HepG2 (cell line): ENCODE data around the gene COL4A2. TPM values are rescaled to one million over a fixed set of nuclear protein-coding genes. Genes with fewer than 3 reads are reported as not detected.

Experiments
- ATAC-seq: fragments of 200-7000 bp; cut with Tn5 transposase; 3 replicates; pipeline ENCODE4 v1.9.1; 2020; ENCODE audit warnings: mild to moderate bottlenecking, moderate library complexity
- BruUV-seq: library from RNA; stranded (reverse); fragments of 400-500 nt; replicated peaks from 2 replicates; lab custom pipeline; 2021; lab: Mats Ljungman, UMichigan
- CTCF ChIA-PET: fragments of 300-600 bp; formaldehyde crosslinking; extraction: SDS; loops from one replicate; lab custom pipeline; 2021; ENCODE audit warnings: low total read pairs, inconsistent platforms, low intra/inter-chr PET ratio; lab: Yijun Ruan, JAX
- POLR2A ChIA-PET: fragments of 350-600 bp; sonication (Branson Sonifier 250); formaldehyde crosslinking; loops from one replicate; lab custom pipeline; 2020; ENCODE audit warnings: antibody characterized with exemption, inconsistent platforms; lab: Yijun Ruan, JAX
- DNase-seq: peaks from one replicate; pipeline ENCODE4 v3.0.0-alpha.2; 2015; ENCODE audit warnings: low spot score
- FAIRE-seq: peaks from 3 replicates; lab custom pipeline; 2011; peaks lifted over from hg19 to GRCh38; lab: Jason Lieb, UNC
- H2AFZ ChIP-seq: one replicate; pipeline ENCODE4 v1.6.1; 2011; ENCODE audit warnings: low read length, inconsistent platforms
- H3K27ac ChIP-seq: fragments of 300-600 bp; 3 replicates; pipeline ENCODE4 v1.8.0; 2011; ENCODE audit warnings: mixed run types, mild to moderate bottlenecking, mixed read lengths, low read length, inconsistent platforms; ENCODE audit not compliant: insufficient read depth; ENCODE audit errors: extremely low read length
- H3K27me3 ChIP-seq, 2 experiments: fragments of 200-600 bp in 1 of 2; 2 replicates in 1 of 2; 3 replicates in 1 of 2; pipeline versions ENCODE4 v1.6.0 to v1.8.0; 2011; ENCODE audit warnings: low read length in 2 of 2, mild to moderate bottlenecking in 2 of 2, moderate library complexity in 2 of 2, inconsistent platforms in 1 of 2; ENCODE audit not compliant: insufficient read depth in 2 of 2, control insufficient read depth in 1 of 2
- H3K36me3 ChIP-seq, 2 experiments: fragments of 200-600 bp in 1 of 2; replicated peaks in 1 of 2; 2 replicates in 1 of 2; 3 replicates in 1 of 2; pipeline versions ENCODE4 v1.5.1 to v1.8.0; 2011; ENCODE audit warnings: low read length in 2 of 2, inconsistent platforms in 1 of 2; ENCODE audit not compliant: insufficient read depth in 2 of 2, control insufficient read depth in 1 of 2
- H3K4me1 ChIP-seq: 2 replicates; pipeline ENCODE4 v1.5.1; 2012; ENCODE audit warnings: low read length, inconsistent platforms; ENCODE audit not compliant: insufficient read depth
- H3K4me2 ChIP-seq: 2 replicates; pipeline ENCODE4 v1.6.0; 2011; ENCODE audit warnings: low read depth, low read length, inconsistent platforms
- H3K4me3 ChIP-seq, 3 experiments: fragments of 200-600 bp in 1 of 3; sonication (generic), shearing (Covaris generic) in 1 of 3; replicated peaks in 1 of 3; 2 replicates each; pipeline ENCODE4 v1.5.1; 2011 to 2016; ENCODE audit warnings: low read length in 3 of 3, inconsistent platforms in 2 of 3, low read depth in 2 of 3, mild to moderate bottlenecking in 2 of 3, control low read depth in 1 of 3, mixed read lengths in 1 of 3; ENCODE audit not compliant: insufficient read depth in 1 of 3
- H3K79me2 ChIP-seq: one replicate; pipeline ENCODE4 v1.6.1; 2011; ENCODE audit warnings: low read length, inconsistent platforms; ENCODE audit not compliant: insufficient read depth
- H3K9ac ChIP-seq: 2 replicates; pipeline ENCODE4 v1.6.0; 2011; ENCODE audit warnings: mild to moderate bottlenecking, low read depth, low read length, inconsistent platforms; ENCODE audit not compliant: insufficient read depth
- H3K9me3 ChIP-seq: 2 replicates; pipeline ENCODE4 v1.5.1; 2012; ENCODE audit warnings: mild to moderate bottlenecking, low read length
- H4K20me1 ChIP-seq: 2 replicates; pipeline ENCODE4 v1.6.0; 2011; ENCODE audit warnings: inconsistent platforms, mild to moderate bottlenecking, low read length, moderate library complexity; ENCODE audit not compliant: insufficient read depth
- ATRX ChIP-seq: sonication (generic); formaldehyde crosslinking; IDR thresholded peaks from 2 replicates; pipeline ENCODE4 v1.4.0; 2020; ENCODE audit warnings: missing genetic modification reagents, borderline replicate concordance
- CCDC6 ChIP-seq: sonication (generic); formaldehyde crosslinking; IDR thresholded peaks from 2 replicates; pipeline ENCODE4 v1.8.1; 2022; ENCODE audit warnings: mild to moderate bottlenecking, missing genetic modification reagents, moderate library complexity
- ETV5 ChIP-seq: IDR thresholded peaks from 2 replicates; pipeline ENCODE4 v1.6.1; 2018; ENCODE audit warnings: missing biosample characterization, missing genetic modification reagents, inconsistent platforms, borderline replicate concordance
- GATA4 ChIP-seq: sonication (generic); IDR thresholded peaks from 2 replicates; pipeline ENCODE4 v1.6.1; 2016; ENCODE audit warnings: antibody characterized with exemption, low read depth, borderline replicate concordance
- HMGA1 ChIP-seq: sonication (generic); formaldehyde crosslinking; conservative IDR thresholded peaks from 2 replicates; pipeline ENCODE4 v1.4.0; 2020; ENCODE audit warnings: missing genetic modification reagents
- RERE ChIP-seq: IDR thresholded peaks from 2 replicates; pipeline ENCODE4 v1.6.1; 2016; ENCODE audit warnings: low read depth, missing genetic modification reagents, missing compliant biosample characterization
- ZNF292 ChIP-seq: sonication (generic); formaldehyde crosslinking; IDR thresholded peaks from 2 replicates; pipeline ENCODE4 v1.8.1; 2022; ENCODE audit warnings: mild to moderate bottlenecking, low read depth, missing genetic modification reagents, borderline replicate concordance
- ZNF460 ChIP-seq: sonication (generic); formaldehyde crosslinking; IDR thresholded peaks from 2 replicates; pipeline ENCODE4 v1.5.1; 2020; ENCODE audit warnings: missing genetic modification reagents, mild to moderate bottlenecking, borderline replicate concordance
- WGBS: methylation state at CpG from one replicate; pipeline ENCODE4 v1.1.6; 2017; ENCODE audit warnings: low lambda C conversion rate; 5-methylcytosine and 5-hydroxymethylcytosine counted together
- in situ Hi-C: cut with HindIII; loops from 2 replicates; pipeline ENCODE4 v1.10.0; 2017; ENCODE audit warnings: low pct_unique_long_range_greater_than_20kb; ENCODE audit not compliant: extremely low pct_ligation_motif_present
- intact Hi-C: fragments of 100-400 bp; cut with micrococcal nuclease; formaldehyde crosslinking; loops from one replicate; pipeline ENCODE4 v1.10.0; 2022; ENCODE audit not compliant: unreplicated experiment
- polyA plus RNA-seq, 8 experiments: library from polyadenylated mRNA; depleted of rRNA in 3 of 8; stranded (reverse) in 7 of 8; unstranded in 1 of 8; fragments of >200 nt; fragmentation: Illumina TruSeq in 4 of 8; extraction: Trizol in 4 of 8; gene quantifications; 2 replicates each; pipeline versions ENCODE4 v1.2.1 to v1.2.3, GENCODE V29; 2011 to 2016; ENCODE audit warnings: low read depth in 4 of 8, missing spikeins in 1 of 8, mixed read lengths in 1 of 8; ENCODE audit not compliant: insufficient read depth in 1 of 8
- total RNA-seq, 5 experiments: library from RNA; depleted of rRNA; stranded (reverse); fragments of >200 nt; fragmentation: Illumina TruSeq; extraction: Trizol; gene quantifications; 2 replicates each; pipeline ENCODE4 v1.2.3, GENCODE V29; 2016; ENCODE audit warnings: low read depth in 1 of 5
- TF ChIP-seq, protein P1 (sequence below): sonication (generic); formaldehyde crosslinking; IDR thresholded peaks from 2 replicates; pipeline ENCODE4 v1.4.0; 2020; ENCODE audit warnings: mild to moderate bottlenecking, low read depth, missing genetic modification reagents
- TF ChIP-seq, protein P2 (sequence below): sonication (generic); formaldehyde crosslinking; IDR thresholded peaks from 2 replicates; pipeline ENCODE4 v1.8.0; 2022; ENCODE audit warnings: mild to moderate bottlenecking, missing genetic modification reagents, borderline replicate concordance
- TF ChIP-seq, protein P3 (sequence below): sonication (generic); formaldehyde crosslinking; IDR thresholded peaks from 2 replicates; pipeline ENCODE4 v1.4.0; 2020; ENCODE audit warnings: missing genetic modification reagents

COL4A2 gene
- total and polyA plus RNA-seq, 2 of the 13 experiments (the other 11 are each of a cell fraction or from before 2014, with no cell fraction given) = 0.22 to 1.9 TPM

- ATAC-seq (no peak), FAIRE-seq (no peak)
- BruUV-seq = no TSS peak
- TF ChIP-seq, protein P1, sequence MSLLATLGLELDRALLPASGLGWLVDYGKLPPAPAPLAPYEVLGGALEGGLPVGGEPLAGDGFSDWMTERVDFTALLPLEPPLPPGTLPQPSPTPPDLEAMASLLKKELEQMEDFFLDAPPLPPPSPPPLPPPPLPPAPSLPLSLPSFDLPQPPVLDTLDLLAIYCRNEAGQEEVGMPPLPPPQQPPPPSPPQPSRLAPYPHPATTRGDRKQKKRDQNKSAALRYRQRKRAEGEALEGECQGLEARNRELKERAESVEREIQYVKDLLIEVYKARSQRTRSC = no peak
- TF ChIP-seq, protein P2, sequence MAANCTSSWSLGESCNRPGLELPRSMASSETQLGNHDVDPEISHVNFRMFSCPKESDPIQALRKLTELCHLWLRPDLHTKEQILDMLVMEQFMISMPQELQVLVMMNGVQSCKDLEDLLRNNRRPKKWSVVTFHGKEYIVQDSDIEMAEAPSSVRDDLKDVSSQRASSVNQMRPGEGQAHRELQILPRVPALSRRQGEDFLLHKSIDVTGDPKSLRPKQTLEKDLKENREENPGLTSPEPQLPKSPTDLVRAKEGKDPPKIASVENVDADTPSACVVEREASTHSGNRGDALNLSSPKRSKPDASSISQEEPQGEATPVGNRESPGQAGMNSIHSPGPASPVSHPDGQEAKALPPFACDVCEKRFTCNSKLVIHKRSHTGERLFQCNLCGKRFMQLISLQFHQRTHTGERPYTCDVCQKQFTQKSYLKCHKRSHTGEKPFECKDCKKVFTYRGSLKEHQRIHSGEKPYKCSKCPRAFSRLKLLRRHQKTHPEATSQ (CRISPR knock-in tag) = no peak
- TF ChIP-seq ATRX (CRISPR knock-in tag) (no peak), RERE (CRISPR knock-in tag) (no peak), CCDC6 (CRISPR knock-in tag) (no peak), ZNF460 (no peak), ZNF292 (CRISPR knock-in tag) (no peak), GATA4 (no peak), HMGA1 (CRISPR knock-in tag) (no peak), ETV5 (CRISPR knock-in tag) (no peak)
- TF ChIP-seq, protein P3, sequence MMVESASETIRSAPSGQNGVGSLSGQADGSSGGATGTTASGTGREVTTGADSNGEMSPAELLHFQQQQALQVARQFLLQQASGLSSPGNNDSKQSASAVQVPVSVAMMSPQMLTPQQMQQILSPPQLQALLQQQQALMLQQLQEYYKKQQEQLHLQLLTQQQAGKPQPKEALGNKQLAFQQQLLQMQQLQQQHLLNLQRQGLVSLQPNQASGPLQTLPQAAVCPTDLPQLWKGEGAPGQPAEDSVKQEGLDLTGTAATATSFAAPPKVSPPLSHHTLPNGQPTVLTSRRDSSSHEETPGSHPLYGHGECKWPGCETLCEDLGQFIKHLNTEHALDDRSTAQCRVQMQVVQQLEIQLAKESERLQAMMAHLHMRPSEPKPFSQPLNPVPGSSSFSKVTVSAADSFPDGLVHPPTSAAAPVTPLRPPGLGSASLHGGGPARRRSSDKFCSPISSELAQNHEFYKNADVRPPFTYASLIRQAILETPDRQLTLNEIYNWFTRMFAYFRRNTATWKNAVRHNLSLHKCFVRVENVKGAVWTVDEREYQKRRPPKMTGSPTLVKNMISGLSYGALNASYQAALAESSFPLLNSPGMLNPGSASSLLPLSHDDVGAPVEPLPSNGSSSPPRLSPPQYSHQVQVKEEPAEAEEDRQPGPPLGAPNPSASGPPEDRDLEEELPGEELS (CRISPR knock-in tag) = no peak
These were observed 16.2 kb downstream of the COL4A2 start for GRCh38 chr13:110323172-110323891.

More at GRCh38 chr13:110323172-110323891, 16.2 kb downstream of the COL4A2 start:
- CTCF ChIA-PET = no interaction called here
- Histone ChIP-seq H4K20me1 (no peaks in the 10 kb centered on the region), H3K27me3 (peaks cover 1 to 62% of the 10 kb centered on the region in 2 experiments; a peak in 3 of 5 replicates), H3K4me2 (no peak overlapping the region), H3K9ac (no peak overlapping the region), H3K4me1 (no peaks in the 10 kb centered on the region), H3K36me3 (no peaks in the 10 kb centered on the region), H3K4me3 (no peak overlapping the region), H3K9me3 (no peaks in the 10 kb centered on the region), H3K27ac (no peak overlapping the region), H2AFZ (no peak overlapping the region), H3K79me2 (no peaks in the 10 kb centered on the region)
- in situ Hi-C loops (no loop called here), intact Hi-C loops (no loop called here)
- no peak for DNase-seq
- POLR2A ChIA-PET = no interaction called here
- WGBS = 17% methylated on average over 6 of the region's 8 CpGs
